IMR-90 (cell line): ENCODE measurements around the gene TBATA. TPM values are rescaled to one million over a fixed set of nuclear protein-coding genes. Genes with fewer than 3 reads are reported as not detected.

ENCODE experiments used
- ATAC-seq: fragments of 200-7000 bp; cut with Tn5 transposase; 2 replicates; pipeline ENCODE4 v1.9.1; 2020; ENCODE audit warnings: low read depth, mild to moderate bottlenecking, moderate library complexity
- BruUV-seq: library from RNA; stranded (reverse); fragments of 400-500 nt; replicated peaks from 2 replicates; lab custom pipeline; 2021; lab: Mats Ljungman, UMichigan
- CTCF ChIA-PET: fragments of 300-600 bp; formaldehyde crosslinking; extraction: SDS; loops from one replicate; lab custom pipeline; 2021; ENCODE audit warnings: antibody characterized with exemption; lab: Yijun Ruan, JAX
- POLR2A ChIA-PET: fragments of 300-600 bp; sonication (Branson Sonifier 250); formaldehyde crosslinking; loops from one replicate; lab custom pipeline; 2022; ENCODE audit warnings: antibody characterized with exemption; ENCODE audit not compliant: unreplicated experiment; lab: Charles Lee
- DNase-seq: peaks from one replicate; pipeline ENCODE4 v3.0.0; 2013
- H2AFZ ChIP-seq: replicated peaks from 2 replicates; pipeline ENCODE3; 2013; ENCODE audit warnings: low read length, mild to moderate bottlenecking; ENCODE audit not compliant: poor library complexity
- H2AK5ac ChIP-seq: 2 replicates; pipeline ENCODE4 v1.6.1; 2013; ENCODE audit warnings: low read depth, low read length, inconsistent platforms
- H2AK9ac ChIP-seq: replicated peaks from 2 replicates; pipeline ENCODE3; 2013; ENCODE audit warnings: mild to moderate bottlenecking, low read depth, low read length, moderate library complexity; ENCODE audit not compliant: poor library complexity
- H2BK120ac ChIP-seq: 2 replicates; pipeline ENCODE4 v1.6.1; 2013; ENCODE audit warnings: low read depth, low read length, inconsistent platforms
- H2BK15ac ChIP-seq: 3 replicates; pipeline ENCODE4 v1.6.1; 2013; ENCODE audit warnings: low read depth, low read length, inconsistent platforms
- H2BK20ac ChIP-seq: 2 replicates; pipeline ENCODE4 v1.6.1; 2013; ENCODE audit warnings: low read depth, mild to moderate bottlenecking, inconsistent platforms, low read length, moderate library complexity
- H2BK5ac ChIP-seq: 2 replicates; pipeline ENCODE4 v1.6.1; 2013; ENCODE audit warnings: mild to moderate bottlenecking, low read depth, low read length, inconsistent platforms; ENCODE audit not compliant: poor library complexity, severe bottlenecking
- H3K14ac ChIP-seq: replicated peaks from 2 replicates; pipeline ENCODE4 v1.6.1; 2013; ENCODE audit warnings: low read depth, low read length, inconsistent platforms
- H3K18ac ChIP-seq: 2 replicates; pipeline ENCODE4 v1.6.1; 2013; ENCODE audit warnings: low read depth, low read length, control low read depth
- H3K23ac ChIP-seq: 2 replicates; pipeline ENCODE4 v1.6.1; 2013; ENCODE audit warnings: low read depth, low read length, inconsistent platforms
- H3K27ac ChIP-seq: 2 replicates; pipeline ENCODE4 v1.5.1; 2013; ENCODE audit warnings: mild to moderate bottlenecking, control low read depth, low read length; ENCODE audit not compliant: insufficient read depth
- H3K27me3 ChIP-seq: 2 replicates; pipeline ENCODE4 v1.6.1; 2013; ENCODE audit warnings: low read length; ENCODE audit not compliant: control insufficient read depth, insufficient read depth
- H3K36me3 ChIP-seq: 2 replicates; pipeline ENCODE4 v1.6.1; 2013; ENCODE audit warnings: low read length, mixed read lengths; ENCODE audit not compliant: control insufficient read depth, insufficient read depth
- H3K4ac ChIP-seq: 2 replicates; pipeline ENCODE4 v1.6.1; 2013; ENCODE audit warnings: low read depth, low read length, inconsistent platforms
- H3K4me1 ChIP-seq: 2 replicates; pipeline ENCODE4 v1.6.1; 2013; ENCODE audit warnings: low read length, mixed read lengths; ENCODE audit not compliant: control insufficient read depth, insufficient read depth
- H3K4me2 ChIP-seq: 2 replicates; pipeline ENCODE4 v1.6.1; 2013; ENCODE audit warnings: low read depth, mild to moderate bottlenecking, control low read depth, low read length, moderate library complexity
- H3K4me3 ChIP-seq: 2 replicates; pipeline ENCODE4 v1.5.1; 2013; ENCODE audit warnings: low read depth, mild to moderate bottlenecking, control low read depth, low read length, moderate library complexity; ENCODE audit not compliant: insufficient read depth
- H3K56ac ChIP-seq: 2 replicates; pipeline ENCODE4 v1.6.1; 2013; ENCODE audit warnings: low read length, inconsistent platforms; ENCODE audit not compliant: insufficient read depth; ENCODE audit errors: extremely low read depth
- H3K79me1 ChIP-seq, 2 experiments: 2 replicates each; pipeline ENCODE4 v1.6.1; 2013; ENCODE audit warnings: low read length in 2 of 2, inconsistent platforms in 1 of 2, low read depth in 1 of 2
- H3K9ac ChIP-seq: 2 replicates; pipeline ENCODE4 v1.6.1; 2013; ENCODE audit warnings: low read depth, low read length, control low read depth
- H3K9me1 ChIP-seq: 2 replicates; pipeline ENCODE4 v1.6.1; 2013; ENCODE audit warnings: low read length, inconsistent platforms; ENCODE audit not compliant: insufficient read depth
- H3K9me3 ChIP-seq: 2 replicates; pipeline ENCODE4 v1.6.1; 2013; ENCODE audit warnings: low read length; ENCODE audit not compliant: control insufficient read depth, insufficient read depth
- H4K20me1 ChIP-seq: 2 replicates; pipeline ENCODE4 v1.6.1; 2013; ENCODE audit warnings: low read length, inconsistent platforms; ENCODE audit not compliant: insufficient read depth
- H4K5ac ChIP-seq: 2 replicates; pipeline ENCODE4 v1.6.1; 2013; ENCODE audit warnings: mild to moderate bottlenecking, low read depth, low read length, control low read depth
- H4K8ac ChIP-seq, 2 experiments: 2 replicates each; pipeline ENCODE4 v1.6.1; 2013; ENCODE audit warnings: low read depth in 2 of 2, low read length in 2 of 2, control low read depth in 1 of 2, inconsistent platforms in 1 of 2
- H4K91ac ChIP-seq: 2 replicates; pipeline ENCODE4 v1.6.1; 2013; ENCODE audit warnings: low read depth, low read length, inconsistent platforms; ENCODE audit not compliant: insufficient read depth
- BHLHE40 ChIP-seq: fragments of 150-350 bp; IDR thresholded peaks from 2 replicates; pipeline ENCODE4 v1.6.1; 2016; ENCODE audit warnings: mild to moderate bottlenecking, low read depth, low read length
- CEBPB ChIP-seq: IDR thresholded peaks from 2 replicates; pipeline ENCODE4 v1.6.1; 2012; ENCODE audit warnings: low read depth, low read length, improper control_type of control experiment
- CHD1 ChIP-seq: IDR thresholded peaks from 2 replicates; pipeline ENCODE4 v1.6.1; 2012; ENCODE audit warnings: low read depth, low read length, improper control_type of control experiment
- CTCF ChIP-seq: conservative IDR thresholded peaks from 2 replicates; pipeline ENCODE4 v1.5.1; 2012; ENCODE audit warnings: mild to moderate bottlenecking, low read depth, low read length, improper control_type of control experiment
- FOS ChIP-seq: fragments of 150-350 bp; IDR thresholded peaks from 2 replicates; pipeline ENCODE4 v1.6.1; 2016; ENCODE audit warnings: low read depth, low read length
- MAFK ChIP-seq: IDR thresholded peaks from 2 replicates; pipeline ENCODE4 v1.6.1; 2012; ENCODE audit warnings: low read depth, low read length, improper control_type of control experiment
- MAZ ChIP-seq: IDR thresholded peaks from 2 replicates; pipeline ENCODE4 v1.6.1; 2012; ENCODE audit warnings: low read depth, mild to moderate bottlenecking, low read length, improper control_type of control experiment, moderate library complexity, borderline replicate concordance
- MXI1 ChIP-seq: IDR thresholded peaks from 2 replicates; pipeline ENCODE4 v1.6.1; 2012; ENCODE audit warnings: low read depth, mild to moderate bottlenecking, low read length, moderate library complexity, borderline replicate concordance
- NFE2L2 ChIP-seq: fragments of 150-350 bp; IDR thresholded peaks from 2 replicates; pipeline ENCODE4 v1.6.1; 2016; ENCODE audit warnings: low read depth, mild to moderate bottlenecking, low read length
- POLR2A ChIP-seq: IDR thresholded peaks from 2 replicates; pipeline ENCODE4 v1.6.1; 2012; ENCODE audit warnings: mild to moderate bottlenecking, low read depth, low read length
- RAD21 ChIP-seq: IDR thresholded peaks from 2 replicates; pipeline ENCODE4 v1.6.1; 2012; ENCODE audit warnings: low read length, improper control_type of control experiment
- RCOR1 ChIP-seq: IDR thresholded peaks from 2 replicates; pipeline ENCODE4 v1.6.1; 2012; ENCODE audit warnings: mild to moderate bottlenecking, low read length, improper control_type of control experiment; ENCODE audit not compliant: insufficient replicate concordance
- RFX5 ChIP-seq: IDR thresholded peaks from 2 replicates; pipeline ENCODE4 v1.8.0; 2012; ENCODE audit warnings: low read depth, mild to moderate bottlenecking, low read length, moderate library complexity
- SMC3 ChIP-seq: fragments of 150-350 bp; IDR thresholded peaks from 2 replicates; pipeline ENCODE4 v1.6.1; 2016; ENCODE audit warnings: low read depth, mild to moderate bottlenecking, antibody characterized with exemption, low read length, moderate library complexity
- USF2 ChIP-seq: fragments of 150-350 bp; IDR thresholded peaks from 2 replicates; pipeline ENCODE4 v1.6.1; 2017; ENCODE audit warnings: mild to moderate bottlenecking, antibody characterized with exemption, low read length, low read depth
- WGBS, 2 experiments: methylation state at CpG; one replicate each; pipeline versions ENCODE4 v1.1.5 to v1.1.7; 2013; ENCODE audit warnings: missing lambda C conversion rate in 2 of 2; ENCODE audit not compliant: insufficient read length in 1 of 2; ENCODE audit errors: extremely low coverage in 2 of 2; 5-methylcytosine and 5-hydroxymethylcytosine counted together
- dilution Hi-C: fragments of 300-500 bp; cut with HindIII; formaldehyde crosslinking; loops from one replicate; pipeline ENCODE4 v1.14.3; 2018; ENCODE audit warnings: low sequenced_read_pairs; ENCODE audit not compliant: unreplicated experiment
- in situ Hi-C: fragments of 300-500 bp; cut with MboI; formaldehyde crosslinking; loops from 3 replicates; pipeline ENCODE4 v1.14.3; 2019; ENCODE audit warnings: low sequenced_read_pairs, inconsistent platforms, mixed read lengths
- intact Hi-C: fragments of 100-400 bp; cut with micrococcal nuclease; formaldehyde crosslinking; loops from 2 replicates; pipeline ENCODE4 v1.10.0; 2022
- polyA plus RNA-seq, 3 experiments: library from polyadenylated mRNA; depleted of rRNA; stranded (reverse); fragments of >200 nt; gene quantifications; 2 replicates each; pipeline ENCODE4 v1.2.3, GENCODE V29; 2012; ENCODE audit warnings: low replicate concordance in 1 of 3
- total RNA-seq: library from RNA; depleted of rRNA; stranded (reverse); fragments of >200 nt; gene quantifications from 2 replicates; pipeline ENCODE4 v1.2.3, GENCODE V29; 2012
- TF ChIP-seq, protein P1 (sequence below): fragments of 150-350 bp; IDR thresholded peaks from 2 replicates; pipeline ENCODE4 v1.6.1; 2016; ENCODE audit warnings: low read depth, mild to moderate bottlenecking, low read length, moderate library complexity, borderline replicate concordance

The TBATA gene
- total and polyA plus RNA-seq, 2 of the 4 experiments (the other 2 are of a cell fraction) = not detected

DNA sequence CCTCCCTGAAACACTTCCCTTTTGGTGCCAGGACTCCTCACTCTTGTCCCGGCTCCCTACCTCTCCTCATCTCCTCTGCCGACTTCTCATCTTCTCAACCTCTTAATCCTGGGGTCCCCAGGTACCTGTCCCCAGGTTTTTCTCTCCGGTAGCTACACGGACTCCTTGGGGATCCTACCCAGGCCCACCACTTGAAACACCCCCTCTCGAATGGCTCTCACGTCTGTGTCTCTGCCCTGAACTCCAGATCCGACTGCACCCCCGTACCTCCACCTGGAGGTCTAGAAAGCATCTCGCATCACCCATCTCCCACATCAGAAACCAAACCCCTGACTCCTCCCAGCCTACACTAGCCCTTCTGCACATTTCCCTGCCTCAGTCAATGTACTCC is 4.8 kb downstream of the TBATA start:
- H3K4me3 ChIP-seq = no peak overlapping the region
- no peaks in the 10 kb centered on the region for H3K9me3 ChIP-seq
- no peak overlapping the region for H3K18ac ChIP-seq
- no peaks in the 10 kb centered on the region for H3K79me1 ChIP-seq
- H3K36me3 ChIP-seq = no peaks in the 10 kb centered on the region
- no peak overlapping the region for H3K4me2 ChIP-seq
- dilution Hi-C loops = no loop called here
- H3K14ac ChIP-seq = no peak overlapping the region
- H2BK5ac ChIP-seq = no peak overlapping the region
- H2AK9ac ChIP-seq = no peak overlapping the region
- H2BK120ac ChIP-seq = no peak overlapping the region
- 73% methylated on average over 7 of the region's 9 CpGs; no CpG with 5 or more reads in 1 of the 2 experiments for WGBS, 2 experiments
- CTCF ChIA-PET = no interaction called here
- no TSS peak for BruUV-seq
- DNase-seq = no peak
- H4K5ac ChIP-seq = no peak overlapping the region
- no peak overlapping the region for H3K9ac ChIP-seq
- no peak overlapping the region for H2BK20ac ChIP-seq
- H4K20me1 ChIP-seq = no peaks in the 10 kb centered on the region
- no peak overlapping the region for H3K56ac ChIP-seq
- no peak overlapping the region for H4K8ac ChIP-seq
- H2AK5ac ChIP-seq = no peak overlapping the region
- no peak overlapping the region for H2BK15ac ChIP-seq
- no peaks in the 10 kb centered on the region for H3K4me1 ChIP-seq
- H3K9me1 ChIP-seq = no peaks in the 10 kb centered on the region
- POLR2A ChIA-PET = no interaction called here
- H3K27me3 ChIP-seq = peaks cover 53% of the 10 kb centered on the region
- intact Hi-C loops = no loop called here
- no peak overlapping the region for H3K27ac ChIP-seq
- in situ Hi-C loops = no loop called here
- H3K23ac ChIP-seq = no peak overlapping the region
- no peak overlapping the region for H4K91ac ChIP-seq
- H2AFZ ChIP-seq = no peak overlapping the region
- TF ChIP-seq BHLHE40 (no peak), POLR2A (no peak), RFX5 (no peak), RCOR1 (no peak), NFE2L2 (no peak), MXI1 (no peak), SMC3 (no peak), CHD1 (no peak), MAFK (no peak), USF2 (no peak), FOS (no peak), CEBPB (no peak), CTCF (no peak), MAZ (no peak), RAD21 (no peak)
- TF ChIP-seq, protein P1, sequence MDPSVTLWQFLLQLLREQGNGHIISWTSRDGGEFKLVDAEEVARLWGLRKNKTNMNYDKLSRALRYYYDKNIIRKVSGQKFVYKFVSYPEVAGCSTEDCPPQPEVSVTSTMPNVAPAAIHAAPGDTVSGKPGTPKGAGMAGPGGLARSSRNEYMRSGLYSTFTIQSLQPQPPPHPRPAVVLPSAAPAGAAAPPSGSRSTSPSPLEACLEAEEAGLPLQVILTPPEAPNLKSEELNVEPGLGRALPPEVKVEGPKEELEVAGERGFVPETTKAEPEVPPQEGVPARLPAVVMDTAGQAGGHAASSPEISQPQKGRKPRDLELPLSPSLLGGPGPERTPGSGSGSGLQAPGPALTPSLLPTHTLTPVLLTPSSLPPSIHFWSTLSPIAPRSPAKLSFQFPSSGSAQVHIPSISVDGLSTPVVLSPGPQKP = no peak
- H3K4ac ChIP-seq = no peak overlapping the region
- ATAC-seq = no peak
